Measurements from ENCODE around the gene ARAP1.

ARAP1 gene

DNA sequence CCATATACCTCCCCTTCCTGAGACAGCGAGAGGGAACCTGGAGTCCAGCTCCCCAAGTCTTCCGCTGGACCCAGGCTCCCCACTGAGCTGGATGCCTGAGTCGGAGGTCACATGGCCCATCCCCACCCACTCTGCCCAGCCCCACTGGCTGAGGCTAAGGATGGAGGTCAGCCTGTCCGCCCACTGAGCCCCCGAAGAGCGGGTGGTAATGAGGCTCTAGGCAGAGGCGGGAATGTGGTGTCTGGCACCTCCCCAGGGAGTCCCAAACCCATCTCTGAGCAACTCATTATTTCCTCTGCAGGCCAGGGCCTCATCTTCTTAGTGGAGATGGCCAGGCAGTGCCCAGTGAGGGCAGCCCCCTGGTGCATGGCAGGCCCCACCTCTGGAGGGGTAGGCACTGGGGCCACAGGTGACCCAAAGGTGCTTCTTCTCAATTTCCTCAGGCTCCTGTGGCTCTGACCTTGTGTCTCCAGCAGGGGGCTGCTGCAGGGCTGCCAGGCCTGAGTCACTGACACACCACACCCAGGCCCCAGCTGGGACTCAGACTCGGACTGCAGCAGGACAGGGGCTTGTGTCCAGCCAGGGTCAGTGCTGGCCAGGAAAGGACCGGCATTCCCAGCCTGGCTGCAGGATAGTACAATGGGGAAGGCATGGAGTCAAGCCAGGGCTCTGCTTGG lies 67.8 kb downstream of the ARAP1 start:
- H3K36me3 Mint-ChIP-seq, result peaks cover 34% of the 10 kb centered on the region
- peak; percentile 67 for DNase-seq
- H3K4me3 Mint-ChIP-seq, result no peak overlapping the region
- H3K4me1 Mint-ChIP-seq, result peaks cover 47% of the 10 kb centered on the region
- H3K27me3 Mint-ChIP-seq, result peaks cover 15% of the 10 kb centered on the region
- no peaks in the 10 kb centered on the region for H3K9me3 Mint-ChIP-seq
- H3K27ac Mint-ChIP-seq, result no peak overlapping the region
- CTCF ChIA-PET, result interaction anchor here (0.6 to 6.1 kb wide), 32 partner anchors 8 to 558 kb away, joined by 3 to 65 read pairs (median 5); partner anchors contain the start of gene STARD10

DNA sequence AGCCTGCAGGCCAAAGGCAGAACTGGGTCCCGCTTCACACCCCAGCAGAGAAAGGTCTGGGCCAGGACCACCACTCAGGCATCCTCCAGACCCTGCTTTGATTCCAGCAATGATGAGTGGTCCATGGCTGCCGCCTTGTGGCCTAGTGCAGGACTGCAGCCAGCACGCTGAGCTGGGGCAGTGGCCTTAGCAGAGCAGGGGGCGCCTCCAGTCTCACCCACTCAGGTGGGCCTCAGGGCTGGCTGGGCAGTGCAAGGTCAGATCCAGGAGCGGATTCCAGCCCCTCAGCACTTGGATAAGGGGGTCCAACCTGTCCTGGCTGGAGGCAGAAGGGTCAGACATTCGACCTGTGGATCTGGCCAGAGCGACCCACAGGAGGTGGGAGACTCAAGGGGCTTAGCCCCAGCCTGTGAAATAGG lies 68.4 kb downstream of the ARAP1 start:
- Mint-ChIP-seq H3K36me3 (peaks cover 32% of the 10 kb centered on the region), H3K4me3 (no peak overlapping the region), H3K4me1 (peaks cover 45% of the 10 kb centered on the region), H3K27me3 (peaks cover 21% of the 10 kb centered on the region), H3K27ac (peak overlapping the region; percentile 21), H3K9me3 (no peaks in the 10 kb centered on the region)
- CTCF ChIA-PET, result interaction anchor here (0.6 to 6.1 kb wide), 26 partner anchors 8 to 502 kb away, joined by 3 to 65 read pairs (median 6); partner anchors contain the start of gene STARD10
- peak; percentile 77 for DNase-seq

DNA sequence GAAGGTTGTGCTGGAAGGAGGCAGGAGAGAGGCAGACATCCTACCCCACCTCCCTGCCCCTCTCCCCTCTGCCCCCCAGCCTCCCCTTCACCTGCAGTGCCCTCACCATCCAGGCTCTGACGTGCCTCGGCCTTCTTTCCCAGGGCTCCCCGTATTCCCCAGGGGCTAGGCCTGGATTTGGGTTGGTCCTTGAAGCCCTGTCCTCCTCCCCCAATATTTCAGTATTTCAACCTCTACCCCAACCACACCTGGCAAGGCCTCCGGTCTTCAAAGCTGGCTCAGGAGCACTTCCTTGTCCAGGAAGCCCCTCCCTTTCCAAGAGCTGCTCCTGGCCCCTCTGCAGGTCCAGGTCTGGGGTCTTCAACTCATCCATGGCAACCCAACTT lies 69.4 kb downstream of the ARAP1 start:
- CTCF ChIA-PET, result interaction anchor here (1.1 to 6.1 kb wide), 8 partner anchors 7 to 211 kb away, joined by 3 to 65 read pairs (median 8); no protein-coding TSS in a partner anchor
- peaks cover 36% of the 10 kb centered on the region for H3K4me1 Mint-ChIP-seq
- H3K27ac Mint-ChIP-seq, result no peak overlapping the region
- no peak overlapping the region for H3K4me3 Mint-ChIP-seq
- H3K36me3 Mint-ChIP-seq, result peaks cover 25% of the 10 kb centered on the region
- no peaks in the 10 kb centered on the region for H3K9me3 Mint-ChIP-seq
- DNase-seq, result no peak
- peaks cover 30% of the 10 kb centered on the region for H3K27me3 Mint-ChIP-seq

DNA sequence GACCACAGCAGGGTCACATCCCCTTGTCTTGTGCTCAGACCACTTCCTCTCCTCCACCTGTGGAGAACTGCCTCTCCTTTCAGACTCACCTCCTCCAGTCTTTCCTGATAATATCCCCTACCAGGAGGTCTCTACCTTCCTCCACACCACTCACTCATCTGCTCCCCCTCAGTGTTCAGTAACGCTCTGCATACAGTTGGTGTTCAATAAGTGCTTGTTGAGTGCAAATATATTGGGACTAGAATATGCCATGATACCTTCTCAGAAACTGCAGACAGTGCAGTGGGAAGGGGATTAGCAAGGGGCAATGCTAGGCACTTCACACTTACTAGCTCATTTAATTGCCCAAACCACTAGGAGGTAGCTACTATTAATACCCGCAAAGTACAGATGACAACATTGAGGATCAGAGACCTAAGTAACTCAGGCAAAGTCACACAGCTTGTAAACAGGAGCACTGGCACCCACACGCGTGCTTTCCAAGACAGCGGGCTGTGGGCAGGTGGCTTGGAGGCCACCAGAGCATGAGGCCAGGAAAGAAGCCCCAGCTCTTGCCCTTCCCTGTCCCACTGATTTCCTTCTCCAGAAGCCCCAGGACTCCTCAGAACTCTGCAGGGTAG lies 69.9 kb downstream of the ARAP1 start:
- peaks cover 31% of the 10 kb centered on the region for H3K4me1 Mint-ChIP-seq
- peaks cover 20% of the 10 kb centered on the region for H3K36me3 Mint-ChIP-seq
- no peak overlapping the region for H3K27ac Mint-ChIP-seq
- no peak overlapping the region for H3K4me3 Mint-ChIP-seq
- H3K9me3 Mint-ChIP-seq, result no peaks in the 10 kb centered on the region
- CTCF ChIA-PET, result interaction anchor here (1.1 to 6.1 kb wide), 4 partner anchors 10 to 211 kb away, joined by 3 to 65 read pairs (median 16); no protein-coding TSS in a partner anchor
- H3K27me3 Mint-ChIP-seq, result peaks cover 35% of the 10 kb centered on the region
- no peak for DNase-seq

GRCh38 chr11:72681226-72682153 lies 70.7 kb downstream of the ARAP1 start:
- Mint-ChIP-seq H3K4me1 (peaks cover 25% of the 10 kb centered on the region), H3K27me3 (peaks cover 44% of the 10 kb centered on the region), H3K4me3 (no peak overlapping the region), H3K36me3 (peaks cover 12% of the 10 kb centered on the region), H3K27ac (peak overlapping the region; percentile 38), H3K9me3 (no peaks in the 10 kb centered on the region)
- DNase-seq, result no peak
- CTCF ChIA-PET, result interaction anchor here (1.0 to 6.1 kb wide), 5 partner anchors 9 to 210 kb away, joined by 3 to 65 read pairs (median 8); no protein-coding TSS in a partner anchor

DNA sequence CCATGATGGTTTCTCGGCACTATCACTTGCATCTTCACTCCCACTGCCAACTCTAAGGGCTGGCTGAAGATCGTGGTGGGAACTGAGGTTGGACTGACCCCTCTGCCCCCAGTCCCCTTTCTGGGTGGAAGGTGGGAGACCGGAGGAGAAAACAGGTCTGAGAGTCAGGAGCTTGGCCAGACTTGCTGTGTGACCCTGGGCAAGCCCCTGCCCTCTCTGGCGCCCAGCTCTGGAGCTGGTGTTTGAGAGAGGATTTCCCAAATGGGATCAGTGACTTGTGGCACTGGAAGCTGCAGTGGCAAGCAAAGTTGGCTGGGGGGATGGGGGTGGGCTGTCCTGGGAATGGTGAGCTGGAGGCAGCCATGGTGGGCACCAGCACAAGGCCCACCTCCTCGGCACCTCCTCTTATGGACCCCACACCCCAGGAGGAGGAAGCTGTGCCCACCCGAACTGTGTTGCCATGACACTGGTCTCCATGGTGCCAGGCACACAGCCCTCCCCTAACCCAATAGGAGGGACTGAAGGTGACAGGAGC lies 71.5 kb downstream of the ARAP1 start:
- H3K9me3 Mint-ChIP-seq, result no peaks in the 10 kb centered on the region
- no peak for DNase-seq
- CTCF ChIA-PET, result interaction anchor here (1.0 to 6.1 kb wide), 3 partner anchors 94 to 210 kb away, joined by 3 to 65 read pairs (median 5); no protein-coding TSS in a partner anchor
- no peak overlapping the region for H3K27ac Mint-ChIP-seq
- H3K36me3 Mint-ChIP-seq, result peaks cover 6% of the 10 kb centered on the region
- peaks cover 17% of the 10 kb centered on the region for H3K4me1 Mint-ChIP-seq
- H3K27me3 Mint-ChIP-seq, result peaks cover 52% of the 10 kb centered on the region
- no peak overlapping the region for H3K4me3 Mint-ChIP-seq

DNA sequence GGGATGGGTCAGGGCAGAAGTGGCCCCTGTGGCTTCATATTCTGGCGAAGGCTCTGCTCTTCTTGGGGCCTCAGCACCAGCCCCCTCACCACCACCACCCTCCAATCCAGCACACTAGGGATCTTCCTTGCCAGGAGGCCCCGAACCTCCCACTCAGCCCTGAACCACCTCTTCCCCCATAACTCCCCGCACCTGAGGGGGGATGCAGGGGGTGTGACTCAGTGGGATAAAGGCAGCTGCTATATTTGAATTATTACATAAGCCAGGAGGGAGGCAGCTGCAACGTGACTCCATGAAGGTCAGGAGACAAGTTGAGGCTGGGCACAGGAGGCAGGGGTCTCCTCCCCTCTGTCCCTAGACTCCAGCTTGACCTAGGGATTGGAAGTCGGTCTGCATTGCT lies 72.3 kb downstream of the ARAP1 start:
- Mint-ChIP-seq H3K27me3 (peaks cover 60% of the 10 kb centered on the region), H3K36me3 (peaks cover 5% of the 10 kb centered on the region), H3K9me3 (no peaks in the 10 kb centered on the region), H3K4me1 (peaks cover 10% of the 10 kb centered on the region), H3K4me3 (no peak overlapping the region), H3K27ac (no peak overlapping the region)
- CTCF ChIA-PET, result interaction anchor here (1.7 to 6.1 kb wide), 2 partner anchors 93 to 209 kb away, joined by 5 to 65 read pairs; no protein-coding TSS in a partner anchor
- DNase-seq, result no peak

DNA sequence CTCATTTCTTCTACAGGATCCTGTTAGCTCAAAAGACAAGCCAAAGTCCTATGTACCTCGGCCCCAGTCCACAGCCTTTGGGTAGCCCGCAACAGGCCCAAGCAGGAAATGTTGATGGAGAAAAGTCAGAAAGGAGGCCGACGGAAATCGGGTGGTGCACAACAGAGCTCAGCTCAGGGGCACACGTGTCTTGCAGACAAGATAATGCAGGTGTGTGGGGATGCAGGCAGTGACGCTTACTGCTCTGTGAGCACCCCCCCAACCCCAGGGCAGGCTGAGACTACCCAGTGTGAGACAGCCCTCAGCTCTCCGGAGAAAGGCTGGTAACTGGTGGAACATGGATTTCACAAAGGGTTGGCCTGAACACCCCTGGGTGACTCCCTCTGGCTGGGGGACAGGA lies 73.7 kb downstream of the ARAP1 start:
- CTCF ChIA-PET, result interaction anchor here (0.8 kb wide), 1 partner anchor 94 kb away, joined by 3 read pairs; no protein-coding TSS in a partner anchor
- H3K27ac Mint-ChIP-seq, result no peak overlapping the region
- H3K4me3 Mint-ChIP-seq, result no peak overlapping the region
- peaks cover 2% of the 10 kb centered on the region for H3K36me3 Mint-ChIP-seq
- H3K9me3 Mint-ChIP-seq, result no peaks in the 10 kb centered on the region
- peaks cover 3% of the 10 kb centered on the region for H3K4me1 Mint-ChIP-seq
- H3K27me3 Mint-ChIP-seq, result peaks cover 74% of the 10 kb centered on the region
- DNase-seq, result no peak

DNA sequence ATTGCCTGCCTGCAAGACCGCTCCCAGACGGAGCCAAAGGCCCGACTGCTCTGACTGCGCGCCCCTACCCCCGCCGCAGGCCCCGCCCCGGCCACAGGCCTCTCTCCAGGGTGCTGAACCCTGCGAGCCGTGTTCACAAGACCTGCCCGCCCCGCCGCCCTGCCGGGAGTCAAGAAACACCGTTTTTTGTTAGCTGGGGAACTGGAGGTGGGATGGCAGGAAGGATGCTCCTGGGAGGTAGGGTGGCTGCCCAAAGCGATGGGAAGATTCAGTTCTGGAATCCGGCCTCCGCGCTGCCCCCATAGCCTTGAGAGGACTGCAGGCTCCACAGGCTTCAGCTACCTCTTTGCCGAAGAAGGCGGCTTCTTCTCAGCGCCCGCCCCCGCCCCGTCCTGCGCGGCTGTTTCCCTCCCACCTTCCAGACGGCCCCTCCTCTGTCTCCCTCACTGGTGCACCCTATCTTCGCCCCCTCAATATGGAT lies 75.3 kb downstream of the ARAP1 start:
- peak overlapping the region; percentile 57 for H3K27ac Mint-ChIP-seq
- no peak overlapping the region for H3K4me3 Mint-ChIP-seq
- peaks cover 90% of the 10 kb centered on the region for H3K27me3 Mint-ChIP-seq

GRCh38 chr11:72675221-72675620 lies 77.0 kb downstream of the ARAP1 start:
- Mint-ChIP-seq H3K9me3 (no peaks in the 10 kb centered on the region), H3K4me1 (peaks cover 2% of the 10 kb centered on the region), H3K4me3 (no peak overlapping the region), H3K27ac (no peak overlapping the region), H3K36me3 (peaks cover 2% of the 10 kb centered on the region), H3K27me3 (peaks cover 99% of the 10 kb centered on the region)
- DNase-seq, result no peak
- CTCF ChIA-PET, result interaction anchor here (1.1 to 2.1 kb wide), 2 partner anchors 9 to 88 kb away, joined by 4 to 18 read pairs; no protein-coding TSS in a partner anchor

More for the DNA sequence above, 75.3 kb downstream of the ARAP1 start:
- H3K36me3 Mint-ChIP-seq, result peaks cover 2% of the 10 kb centered on the region
- no peaks in the 10 kb centered on the region for H3K9me3 Mint-ChIP-seq
- peaks cover 2% of the 10 kb centered on the region for H3K4me1 Mint-ChIP-seq
- DNase-seq, result peak; percentile 86
- CTCF ChIA-PET, result no interaction called here

DNA sequence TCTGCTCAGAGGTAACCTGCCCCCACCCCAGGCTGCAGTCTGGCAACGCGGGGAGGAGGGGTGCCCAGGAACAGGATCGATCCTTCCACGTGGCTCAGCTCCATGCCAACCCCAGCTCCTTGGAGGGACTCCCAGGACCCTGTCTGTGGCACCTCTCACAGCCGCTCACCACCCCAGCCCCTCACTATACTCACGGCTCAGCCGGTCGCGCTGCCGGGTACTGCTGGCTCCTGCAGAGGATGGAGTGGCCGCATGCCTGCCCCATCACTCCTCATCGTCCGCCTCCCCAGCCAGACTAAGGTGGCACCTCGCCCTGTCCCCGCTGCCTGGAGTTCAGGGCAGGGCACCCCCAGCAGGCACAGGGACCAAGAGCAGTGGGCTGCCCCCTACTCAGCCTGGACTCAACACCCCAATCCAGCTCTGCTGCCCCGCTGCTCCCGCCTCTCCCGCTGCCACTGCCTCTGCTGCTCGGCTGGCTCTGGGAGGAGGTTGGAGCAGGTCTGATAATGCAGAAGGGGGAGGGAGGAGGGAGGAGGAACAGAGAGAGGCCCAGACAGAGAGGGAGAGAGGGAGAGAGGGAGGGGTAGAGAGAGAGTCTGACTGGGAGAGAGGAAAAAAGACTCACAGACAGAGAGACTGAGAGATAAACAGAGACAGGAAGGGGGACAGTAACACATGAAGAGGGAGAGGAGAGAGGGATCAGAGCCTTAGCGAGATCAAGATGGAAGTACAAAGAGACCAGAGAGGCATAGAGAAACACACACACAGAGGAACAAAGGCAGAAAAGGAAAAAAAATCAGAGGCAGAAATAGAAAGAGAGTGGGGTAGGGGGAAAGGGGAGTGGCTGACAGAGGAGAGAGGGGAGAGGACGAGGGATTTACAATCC lies 78.0 kb downstream of the ARAP1 start, which contains the start of gene PDE2A:
Gene PDE2A, minus strand, starts transcription at position 480 of the 886 bp plus-strand sequence. Its CDS starts 215 bp downstream, at position 265.
- H3K27ac Mint-ChIP-seq, result no peak within 1 kb of the TSS
- peaks cover 2% of the 10 kb centered on the region for H3K4me1 Mint-ChIP-seq
- peaks cover 92% of the 10 kb centered on the region for H3K27me3 Mint-ChIP-seq
- H3K4me3 Mint-ChIP-seq, result no peak within 1 kb of the TSS
- CTCF ChIA-PET, result interaction anchor here (1.1 to 2.1 kb wide), 2 partner anchors 10 to 87 kb away, joined by 4 to 18 read pairs; no protein-coding TSS in a partner anchor
- no peaks in the 10 kb centered on the region for H3K9me3 Mint-ChIP-seq
- no peak for DNase-seq
- peaks cover 2% of the 10 kb centered on the region for H3K36me3 Mint-ChIP-seq

- CTCF ChIA-PET, result interaction anchor here (2.2 to 2.7 kb wide), 2 partner anchors 9 to 11 kb away, joined by 8 to 9 read pairs; no protein-coding TSS in a partner anchor
- Mint-ChIP-seq H3K36me3 (peaks cover 2% of the 10 kb centered on the region), H3K4me3 (no peak overlapping the region), H3K9me3 (no peaks in the 10 kb centered on the region), H3K27ac (no peak overlapping the region), H3K4me1 (peaks cover 5% of the 10 kb centered on the region), H3K27me3 (peaks cover 92% of the 10 kb centered on the region)
- no peak for DNase-seq
Measured at GRCh38 chr11:72673284-72673942, 78.8 kb downstream of the ARAP1 start.

All from activated naive CD4-positive, alpha-beta T cell treated with anti-CD3 and anti-CD28 coated beads, Interleukin-2, amount 10 ng/mL, durations not matched to agents 7 days and 5 days (primary cell).